Tongue (tissue), 2 donors: Measurements from ENCODE around the gene KRTAP13-1. TPM values are rescaled to one million over a fixed set of nuclear protein-coding genes. Genes with fewer than 3 reads are reported as not detected.

Source experiments
- small RNA-seq: library from RNA; depleted of rRNA; stranded (forward); fragments of <200 nt; gene quantifications from one replicate; pipeline ENCODE3, GENCODE V24; 2014; ENCODE audit warnings: low replicate concordance
- total RNA-seq: library from RNA; depleted of rRNA; stranded (reverse); fragments of >200 nt; gene quantifications from one replicate; pipeline ENCODE4 v1.2.3, GENCODE V29; 2014

KRTAP13-1 gene
- total RNA-seq, 1 donor from 2014 or later = not detected

Small RNA genes lying within 50 kb of the gene (small RNA-seq; reads per million reads assigned to genes)
- gene KRTAP23-1 = not detected
- not detected for gene MIR4327

Other genes starting within 250 kb of the KRTAP13-1 start
- not detected for gene CLDN17, start 229.2 kb upstream of the KRTAP13-1 start, total RNA-seq
- gene CLDN8, start 179.9 kb upstream of the KRTAP13-1 start, total RNA-seq = 4.0 TPM
- not detected for gene KRTAP24-1, start 113.1 kb upstream of the KRTAP13-1 start, total RNA-seq
- not detected for gene KRTAP25-1, start 106.5 kb upstream of the KRTAP13-1 start, total RNA-seq
- gene KRTAP26-1, start 75.7 kb upstream of the KRTAP13-1 start, total RNA-seq = not detected
- gene KRTAP27-1, start 58.3 kb upstream of the KRTAP13-1 start, total RNA-seq = not detected
- not detected for gene KRTAP23-1, start 47.4 kb upstream of the KRTAP13-1 start, total RNA-seq
- not detected for gene KRTAP13-2, start 23.8 kb upstream of the KRTAP13-1 start, total RNA-seq
- not detected for gene KRTAP13-3, start 29.9 kb downstream of the KRTAP13-1 start, total RNA-seq
- not detected for gene KRTAP13-4, start 34.2 kb downstream of the KRTAP13-1 start, total RNA-seq
- not detected for gene KRTAP15-1, start 44.2 kb downstream of the KRTAP13-1 start, total RNA-seq
- gene KRTAP19-1, start 84.3 kb downstream of the KRTAP13-1 start, total RNA-seq = not detected
- gene KRTAP19-2, start 91.4 kb downstream of the KRTAP13-1 start, total RNA-seq = not detected
- gene KRTAP19-3, start 96.0 kb downstream of the KRTAP13-1 start, total RNA-seq = not detected
- gene KRTAP19-4, start 101.1 kb downstream of the KRTAP13-1 start, total RNA-seq = not detected
- not detected for gene KRTAP19-5, start 106.1 kb downstream of the KRTAP13-1 start, total RNA-seq
- not detected for gene KRTAP19-6, start 145.8 kb downstream of the KRTAP13-1 start, total RNA-seq
- not detected for gene KRTAP19-7, start 165.3 kb downstream of the KRTAP13-1 start, total RNA-seq
- gene KRTAP22-2, start 194.4 kb downstream of the KRTAP13-1 start, total RNA-seq = not detected
- not detected for gene KRTAP6-3, start 196.4 kb downstream of the KRTAP13-1 start, total RNA-seq
- gene KRTAP6-2, start 202.9 kb downstream of the KRTAP13-1 start, total RNA-seq = not detected
- not detected for gene KRTAP22-1, start 205.1 kb downstream of the KRTAP13-1 start, total RNA-seq
- not detected for gene KRTAP6-1, start 217.9 kb downstream of the KRTAP13-1 start, total RNA-seq
- gene KRTAP20-1, start 220.4 kb downstream of the KRTAP13-1 start, total RNA-seq = not detected
- not detected for gene KRTAP20-4, start 224.6 kb downstream of the KRTAP13-1 start, total RNA-seq
- gene KRTAP20-2, start 239.2 kb downstream of the KRTAP13-1 start, total RNA-seq = not detected
- not detected for gene KRTAP20-3, start 246.8 kb downstream of the KRTAP13-1 start, total RNA-seq